Epidermal melanocyte (primary cell): ENCODE results near the gene NKD1.
"Not testable (repeated sequence)": the region's sequence is repeated elsewhere in the genome, so short reads cannot be mapped to it uniquely, and the experiment has no call there.

Experiments
- DNase-seq: peaks from one replicate; pipeline ENCODE4 v3.0.0; 2011; ENCODE audit warnings: low spot score; ENCODE audit not compliant: insufficient read length

Gene NKD1

DNA sequence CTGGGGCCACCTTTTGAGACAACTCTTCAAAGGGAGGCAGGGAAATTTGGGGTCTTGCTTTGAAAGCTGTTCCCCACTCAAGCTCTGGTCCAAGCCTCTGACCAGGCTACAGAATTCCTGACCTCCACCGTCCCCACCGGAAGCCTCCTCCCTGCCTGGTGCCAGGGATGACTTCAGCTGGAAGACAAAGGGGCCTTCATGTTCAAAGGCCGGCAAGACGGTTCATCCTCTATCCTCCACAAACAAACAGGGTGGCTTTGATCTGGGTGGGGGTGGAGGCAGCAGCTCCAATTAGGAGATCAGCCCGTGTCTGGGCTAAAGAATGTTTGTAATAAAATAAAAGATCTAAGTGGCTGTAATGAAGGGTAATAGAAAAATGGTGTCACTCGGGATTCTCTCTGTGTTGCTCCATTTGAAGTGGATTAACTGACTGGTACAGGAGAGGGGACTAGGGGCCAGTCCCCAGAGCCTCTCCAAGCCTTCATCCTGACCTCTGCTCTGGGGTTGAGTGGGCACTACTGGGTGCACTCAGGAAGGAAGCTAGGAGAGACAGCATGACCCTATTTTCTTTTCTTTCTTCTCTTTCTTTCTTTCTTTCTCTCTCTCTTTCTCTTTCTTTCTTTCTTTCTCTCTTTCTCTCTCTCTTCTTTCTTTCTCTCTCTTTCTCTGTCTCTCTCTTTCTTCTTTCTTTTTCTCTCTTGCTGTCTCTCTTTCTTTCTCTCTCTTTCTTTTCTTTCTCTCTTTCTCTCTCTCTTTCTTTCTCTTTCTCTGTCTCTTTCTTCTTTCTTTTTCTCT lies 27.5 kb upstream of the NKD1 start:
- no peak for DNase-seq

- DNase-seq, result no peak
Measured at GRCh38 chr16:50521246-50521900, 26.8 kb upstream of the NKD1 start.

DNA sequence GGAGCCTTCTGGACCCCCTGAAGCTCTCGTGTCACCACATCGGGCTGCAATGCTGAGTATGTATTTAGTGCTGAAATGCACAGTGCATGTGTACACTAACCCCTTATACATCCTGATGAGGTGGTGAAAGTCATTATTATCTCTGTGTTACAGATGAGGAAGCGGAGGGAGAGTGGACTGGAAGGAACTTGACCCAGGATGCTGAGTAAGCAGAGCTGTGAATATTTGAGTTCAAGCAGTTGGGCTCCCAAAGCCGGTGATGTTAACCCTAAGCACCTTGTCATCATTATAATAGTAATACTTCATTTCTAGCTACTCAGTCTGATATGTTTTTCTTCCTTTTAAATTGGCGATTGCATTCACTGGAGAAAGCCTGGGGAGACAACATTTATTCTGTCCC lies 25.9 kb upstream of the NKD1 start:
- no peak for DNase-seq

GRCh38 chr16:50523710-50524109 lies 24.5 kb upstream of the NKD1 start:
- DNase-seq, result no peak

DNA sequence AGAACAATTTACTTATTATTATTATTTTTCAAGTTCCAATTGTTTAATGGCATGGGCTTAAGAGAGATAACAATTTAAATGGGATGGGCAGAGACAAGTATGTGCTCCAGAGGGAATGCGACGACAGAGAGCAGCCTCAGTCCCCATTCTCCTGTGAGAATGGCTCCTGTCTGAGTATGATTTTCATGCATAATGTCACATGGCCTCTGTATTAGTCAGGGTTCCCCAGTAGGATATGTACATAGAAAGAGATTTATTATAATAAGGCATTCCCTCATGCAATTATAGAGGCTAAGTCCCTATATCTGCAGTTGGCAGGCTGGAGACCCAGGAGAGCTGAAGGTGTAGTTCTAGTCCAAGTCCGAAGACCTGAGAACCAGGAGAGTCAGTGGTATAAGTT lies 22.9 kb upstream of the NKD1 start:
- no peak for DNase-seq

- DNase-seq, result no peak
Measured at GRCh38 chr16:50525716-50526115, 22.5 kb upstream of the NKD1 start.

GRCh38 chr16:50526249-50526648 lies 21.9 kb upstream of the NKD1 start:
- no peak for DNase-seq

DNA sequence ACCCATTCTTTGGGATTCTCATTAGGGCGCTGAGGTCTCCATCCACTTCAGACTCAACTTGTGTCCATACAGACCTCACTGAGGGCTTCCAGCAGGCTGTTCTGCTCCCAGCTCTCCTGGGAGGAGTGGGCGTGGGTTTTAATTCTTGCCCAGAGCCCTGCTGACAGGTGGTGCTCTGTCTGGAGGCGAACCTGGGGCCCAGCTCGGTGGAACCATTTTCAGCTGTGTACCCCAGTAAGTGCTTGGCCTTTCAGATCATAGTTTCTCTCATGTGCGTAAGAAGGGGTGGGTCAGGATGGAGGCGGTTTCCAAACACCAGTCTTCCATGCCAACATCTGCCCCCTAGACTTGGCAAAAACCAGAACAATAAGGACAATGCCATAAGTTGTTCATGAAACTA lies 21.4 kb upstream of the NKD1 start:
- no peak for DNase-seq

DNA sequence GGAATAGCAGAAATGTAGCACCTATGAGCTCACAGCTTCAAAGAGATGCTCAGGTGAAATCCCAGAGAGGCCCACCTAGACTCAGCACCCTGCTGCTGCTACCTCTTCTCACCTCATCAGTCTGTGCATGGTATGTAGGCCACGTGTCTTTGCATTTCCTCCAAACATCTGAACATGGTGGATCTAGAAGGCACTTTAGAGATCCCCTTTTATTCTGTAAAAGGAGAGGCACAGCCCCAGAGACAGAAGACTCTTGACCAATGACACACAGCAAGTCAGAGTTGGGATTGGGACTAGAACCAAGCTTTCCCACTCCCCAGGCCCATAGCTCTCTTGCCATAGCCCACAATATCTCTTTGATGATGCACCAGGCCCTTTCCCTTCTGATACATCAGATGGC lies 19.4 kb upstream of the NKD1 start:
- no peak for DNase-seq

GRCh38 chr16:50529334-50529733 lies 18.9 kb upstream of the NKD1 start:
- DNase-seq, result no peak

- DNase-seq, result no peak
Measured at GRCh38 chr16:50530277-50531236, 17.6 kb upstream of the NKD1 start.

- no peak for DNase-seq
Measured at GRCh38 chr16:50531359-50531758, 16.8 kb upstream of the NKD1 start.

DNA sequence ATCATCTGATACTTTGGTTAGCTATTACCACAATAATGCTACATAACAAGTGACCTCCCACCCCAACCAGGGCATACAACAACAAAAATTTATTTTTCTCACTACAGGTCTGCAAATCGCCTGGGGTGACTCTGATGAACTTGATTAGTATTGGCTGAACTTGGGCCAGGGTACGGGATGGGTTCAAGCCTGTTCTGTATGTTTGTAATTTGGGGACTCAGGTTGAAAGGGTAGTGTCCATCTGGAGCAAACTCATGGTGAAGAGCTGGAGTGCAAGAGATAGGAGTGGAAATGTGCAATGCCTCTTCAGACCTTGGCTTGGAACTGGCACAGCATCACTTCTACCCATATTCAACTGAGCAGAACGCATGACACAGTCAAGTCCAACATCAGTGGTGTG lies 16.3 kb upstream of the NKD1 start:
- no peak for DNase-seq

DNA sequence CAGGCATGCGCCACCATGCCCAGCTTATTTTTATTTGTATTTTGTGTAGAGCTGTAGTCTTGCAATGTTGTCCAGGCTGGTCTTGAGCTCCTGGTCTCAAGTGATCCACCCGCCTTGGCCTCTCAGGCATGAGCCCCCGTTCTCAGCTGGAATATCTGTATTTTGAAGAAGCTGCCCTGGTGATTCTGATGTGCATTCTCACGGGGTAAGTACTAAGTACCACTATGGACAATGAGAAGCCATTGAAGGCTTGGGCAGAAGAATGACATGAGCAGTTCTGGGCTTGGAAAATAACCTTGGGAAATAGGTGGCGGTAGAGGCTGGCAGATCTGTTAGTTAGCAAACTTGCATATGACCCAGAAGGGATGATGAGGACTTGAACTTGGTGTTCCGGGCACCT lies 15.6 kb upstream of the NKD1 start:
- DNase-seq, result no peak

GRCh38 chr16:50533317-50533716 lies 14.9 kb upstream of the NKD1 start:
- DNase-seq, result no peak

GRCh38 chr16:50534091-50534490 lies 14.1 kb upstream of the NKD1 start:
- no peak for DNase-seq

DNA sequence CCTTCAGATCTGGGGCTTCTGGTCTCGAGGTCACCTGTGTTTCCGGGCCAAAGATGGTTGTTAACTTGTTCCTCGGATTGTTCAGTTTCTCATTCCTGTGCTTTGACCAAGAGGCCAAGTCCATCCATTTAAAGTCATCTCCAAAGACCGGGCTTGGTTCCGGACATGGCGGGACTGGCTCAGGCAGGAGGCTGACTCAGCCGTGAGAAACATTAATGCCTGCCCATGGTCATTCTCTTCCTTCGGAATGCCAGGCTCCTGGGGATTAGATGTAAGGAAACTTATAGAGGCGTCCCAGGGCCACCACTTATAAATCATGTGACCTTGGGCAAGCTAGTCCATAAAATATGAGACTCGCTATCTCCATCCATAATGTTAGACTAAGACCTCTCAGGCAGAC lies 13.6 kb upstream of the NKD1 start:
- no peak for DNase-seq

DNA sequence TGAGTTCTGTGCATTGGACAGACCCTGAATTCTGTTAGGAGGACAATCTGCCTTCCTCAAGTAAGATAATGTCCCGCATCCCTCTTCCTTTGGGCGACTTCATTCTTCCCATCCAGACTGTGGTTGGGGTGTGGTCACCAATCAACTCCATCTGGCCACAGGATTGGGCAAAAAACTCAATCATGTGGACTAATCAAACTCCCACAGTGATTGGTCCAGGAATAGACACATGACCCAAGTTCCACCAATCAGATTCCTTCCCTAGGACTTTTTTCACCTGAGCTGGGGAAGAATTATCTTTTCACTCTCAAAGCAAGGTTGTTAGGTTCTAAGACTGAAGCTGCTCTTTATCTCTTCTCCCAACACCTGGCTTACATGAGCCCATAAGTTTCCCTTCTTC lies 13.2 kb upstream of the NKD1 start:
- DNase-seq, result no peak

GRCh38 chr16:50535506-50536257 lies 12.5 kb upstream of the NKD1 start:
- no peak for DNase-seq

DNA sequence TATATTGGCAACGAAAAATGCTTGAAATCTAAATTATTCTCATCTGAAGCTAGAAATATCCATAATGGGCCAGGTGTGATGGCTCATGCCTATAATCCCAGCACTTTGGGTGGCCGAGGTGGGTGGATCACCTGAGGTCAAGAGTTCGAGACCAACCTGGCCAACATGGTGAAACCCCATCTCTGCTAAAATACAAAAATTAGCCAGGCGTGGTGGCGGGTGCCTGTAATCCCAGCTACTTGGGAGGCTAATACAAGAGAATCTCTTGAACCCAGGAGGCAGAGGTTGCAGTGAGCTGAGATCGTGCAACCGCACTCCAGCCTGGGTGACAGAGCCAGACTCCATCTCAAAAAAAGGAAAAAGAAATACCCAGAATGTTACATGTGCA lies 11.9 kb upstream of the NKD1 start:
- not testable (repeated sequence) for DNase-seq

GRCh38 chr16:50537533-50538290 lies 10.5 kb upstream of the NKD1 start:
- DNase-seq, result no peak
